Uterus (tissue), 4 donors: ENCODE measurements around the gene SLC8A2. TPM values are rescaled to one million over a fixed set of nuclear protein-coding genes. Genes with fewer than 3 reads are reported as not detected.
"Not testable (repeated sequence)": the region's sequence is repeated elsewhere in the genome, so short reads cannot be mapped to it uniquely, and the experiment has no call there.

ENCODE experiments used
- DNase-seq, 2 donors: peaks; one replicate each; pipeline ENCODE4 v3.0.0-alpha.2; 2019 to 2020
- H3K27ac ChIP-seq, 2 donors: fragments of 200-600 bp; sonication (generic); 1 replicate in 1 of 2; 2 replicates in 1 of 2; pipeline ENCODE4 v1.5.1; 2016 to 2018
- H3K27me3 ChIP-seq, 2 donors: fragments of 200-600 bp; sonication (generic); one replicate each; pipeline ENCODE4 v1.5.1; 2018 to 2019; ENCODE audit warnings: control low read depth in 1 of 2
- H3K36me3 ChIP-seq, 2 donors: fragments of 200-600 bp; sonication (generic); one replicate each; pipeline ENCODE4 v1.5.1; 2019; ENCODE audit warnings: control low read depth in 1 of 2
- H3K4me1 ChIP-seq, 2 donors: fragments of 200-600 bp; sonication (generic); one replicate each; pipeline ENCODE4 v1.5.1; 2018 to 2019; ENCODE audit warnings: control low read depth in 1 of 2
- H3K4me3 ChIP-seq, 2 donors: fragments of 200-600 bp; sonication (generic); 1 replicate in 1 of 2; 2 replicates in 1 of 2; pipeline ENCODE4 v1.5.1; 2018 to 2019; ENCODE audit warnings: mild to moderate bottlenecking in 1 of 2
- H3K9me3 ChIP-seq, 2 donors: fragments of 200-600 bp; sonication (generic); one replicate each; pipeline ENCODE4 v1.5.1; 2019; ENCODE audit warnings: control low read depth in 1 of 2
- CTCF ChIP-seq, 4 experiments: fragments of 200-600 bp in 2 of 4; fragments of 450-650 bp in 2 of 4; sonication (generic) in 2 of 4; IDR thresholded peaks; one replicate each; pipeline ENCODE4 v1.5.1; 2016 to 2019; ENCODE audit warnings: antibody characterized with exemption in 4 of 4, mild to moderate bottlenecking in 2 of 4, moderate library complexity in 1 of 4
- POLR2A ChIP-seq, 2 donors: fragments of 450-650 bp; IDR thresholded peaks; one replicate each; pipeline ENCODE4 v1.6.1; 2016; ENCODE audit warnings: antibody characterized with exemption in 2 of 2, mild to moderate bottlenecking in 1 of 2, moderate library complexity in 1 of 2
- intact Hi-C: fragments of 100-400 bp; cut with DNase I; formaldehyde crosslinking; loops from one replicate; pipeline ENCODE4 v1.15.1; 2023; ENCODE audit warnings: low total_unique reads
- total RNA-seq, 4 donors: library from RNA; depleted of rRNA in 3 of 4; stranded (reverse); fragments of >200 nt in 3 of 4; gene quantifications; one replicate each; pipeline versions ENCODE4 v1.1.0 to v1.2.4, GENCODE V29; 2014 to 2023
- donor health status: DM: yes; HTN: yes; CAD: no.

Gene SLC8A2
- total RNA-seq, 4 donors from 2014 or later, result 3.4 to 17.8 (median 11.0) TPM

GRCh38 chr19:47390533-47391488 is 80.9 kb downstream of the SLC8A2 start:
- Histone ChIP-seq H3K4me1 (no peaks in the 10 kb centered on the region), H3K27me3 (no peaks in the 10 kb centered on the region), H3K27ac (no peak overlapping the region), H3K36me3 (no peaks in the 10 kb centered on the region), H3K4me3 (no peak overlapping the region), H3K9me3 (no peaks in the 10 kb centered on the region)
- no peak for DNase-seq
- no peak for TF ChIP-seq POLR2A (IDR thresholded peaks at IDR 0.05)
- no peak for TF ChIP-seq CTCF (IDR thresholded peaks at IDR 0.05)
- intact Hi-C loops, result no loop called here

- Histone ChIP-seq H3K27me3 (no peaks in the 10 kb centered on the region), H3K27ac (no peak overlapping the region), H3K36me3 (no peaks in the 10 kb centered on the region), H3K4me3 (no peak overlapping the region), H3K4me1 (no peaks in the 10 kb centered on the region), H3K9me3 (no peaks in the 10 kb centered on the region)
- no peak for TF ChIP-seq CTCF (IDR thresholded peaks at IDR 0.05)
- TF ChIP-seq POLR2A (IDR thresholded peaks at IDR 0.05), result no peak
- intact Hi-C loops, result no loop called here
- no peak for DNase-seq
These were observed 82.5 kb downstream of the SLC8A2 start for GRCh38 chr19:47389150-47389556.

GRCh38 chr19:47388721-47389120 is 83.0 kb downstream of the SLC8A2 start:
- H3K27ac ChIP-seq, H3K36me3 ChIP-seq, DNase-seq, intact Hi-C loops, H3K4me3 ChIP-seq, H3K27me3 ChIP-seq, H3K4me1 ChIP-seq, H3K9me3 ChIP-seq: not testable (repeated sequence)

- H3K4me1 ChIP-seq, H3K36me3 ChIP-seq, intact Hi-C loops, H3K27me3 ChIP-seq, H3K4me3 ChIP-seq, H3K9me3 ChIP-seq, H3K27ac ChIP-seq, DNase-seq: not testable (repeated sequence)
These were observed 84.1 kb downstream of the SLC8A2 start for GRCh38 chr19:47387623-47388022.

GRCh38 chr19:47386582-47386981 is 85.1 kb downstream of the SLC8A2 start:
- H3K27me3 ChIP-seq, H3K27ac ChIP-seq, H3K36me3 ChIP-seq, H3K9me3 ChIP-seq, intact Hi-C loops, DNase-seq, H3K4me1 ChIP-seq, H3K4me3 ChIP-seq: not testable (repeated sequence)

- DNase-seq, H3K9me3 ChIP-seq, H3K4me1 ChIP-seq, H3K4me3 ChIP-seq, H3K27ac ChIP-seq, H3K36me3 ChIP-seq, H3K27me3 ChIP-seq: not testable (repeated sequence)
- intact Hi-C loops, result loop anchor here (5.0 kb wide), 1 partner anchor 83 kb away; no protein-coding TSS in a partner anchor
These were observed 87.2 kb downstream of the SLC8A2 start for GRCh38 chr19:47384533-47384932.

- H3K27me3 ChIP-seq, H3K4me1 ChIP-seq, H3K36me3 ChIP-seq, DNase-seq, H3K27ac ChIP-seq, H3K9me3 ChIP-seq, H3K4me3 ChIP-seq: not testable (repeated sequence)
- intact Hi-C loops, result loop anchor here (5.0 kb wide), 1 partner anchor 83 kb away; no protein-coding TSS in a partner anchor
These were observed 87.8 kb downstream of the SLC8A2 start for GRCh38 chr19:47383890-47384289.
